ENCODE results near the gene KCNMB2.

DNA sequence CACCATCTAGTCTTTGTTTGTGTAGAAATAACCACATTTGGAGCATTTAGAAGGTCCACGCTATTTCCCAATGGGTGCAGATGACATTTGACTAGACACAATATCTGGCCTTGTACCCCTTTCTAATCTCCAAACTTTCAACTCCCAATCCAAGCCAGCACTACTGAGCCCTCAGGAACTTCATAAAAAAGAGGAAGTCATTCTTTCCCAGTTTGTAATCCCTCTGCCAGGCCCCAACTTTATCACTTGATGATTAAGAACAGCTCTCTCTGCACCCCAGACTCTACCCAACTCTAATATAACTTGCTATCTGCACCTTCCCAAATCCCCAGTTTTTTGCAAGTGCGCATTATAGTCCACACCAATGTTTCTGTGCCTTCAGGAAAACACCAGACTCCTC lies 170.2 kb downstream of the KCNMB2 start:
- TF ChIP-seq POLR2AphosphoS5 (IDR thresholded peaks at IDR 0.05; ENCODE audit: borderline replicate concordance, low read depth, low read length) (no peak), EZH2 (IDR thresholded peaks at IDR 0.05) (no peak)

Measured in SK-N-MC (cell line).